Activated CD8-positive, alpha-beta T cell treated with anti-CD3 and anti-CD28 coated beads for 36 hours (primary cell): ENCODE data around the gene SEPTIN5. TPM values are rescaled to one million over a fixed set of nuclear protein-coding genes. Genes with fewer than 3 reads are reported as not detected.

Experiments
- ATAC-seq: fragments of 200-7000 bp; cut with Tn5 transposase; one replicate; pipeline ENCODE4 v1.10.0; 2021; ENCODE audit warnings: mild to moderate bottlenecking, moderate library complexity
- CTCF ChIA-PET: fragments of 350-600 bp; sonication (Branson Sonifier 250); formaldehyde crosslinking; loops from one replicate; lab custom pipeline; 2021; ENCODE audit warnings: antibody characterized with exemption; lab: Charles Lee
- POLR2A ChIA-PET: fragments of 350-600 bp; sonication (Branson Sonifier 250); formaldehyde crosslinking; loops from one replicate; lab custom pipeline; 2021; ENCODE audit warnings: antibody characterized with exemption; lab: Charles Lee
- DNase-seq: peaks from one replicate; pipeline ENCODE4 v3.0.0-alpha.2; 2020
- H3K27ac Mint-ChIP-seq: one replicate; pipeline ENCODE4 v1.8.0; 2021; ENCODE audit warnings: mild to moderate bottlenecking, mixed read lengths
- H3K27me3 Mint-ChIP-seq: one replicate; pipeline ENCODE4 v1.8.0; 2021; ENCODE audit warnings: mixed read lengths
- H3K36me3 Mint-ChIP-seq: one replicate; pipeline ENCODE4 v1.8.0; 2021; ENCODE audit warnings: low read depth, mixed read lengths
- H3K4me1 Mint-ChIP-seq: one replicate; pipeline ENCODE4 v1.8.0; 2021; ENCODE audit warnings: low read depth, mixed read lengths
- H3K4me3 Mint-ChIP-seq: one replicate; pipeline ENCODE4 v1.8.0; 2021; ENCODE audit warnings: mild to moderate bottlenecking, moderate library complexity, mixed read lengths
- H3K9me3 Mint-ChIP-seq: one replicate; pipeline ENCODE4 v1.8.0; 2021; ENCODE audit warnings: mixed read lengths
- CTCF ChIP-seq: fragments of 200-600 bp; IDR thresholded peaks from one replicate; pipeline ENCODE4 v1.8.0; 2022; ENCODE audit warnings: antibody characterized with exemption, mild to moderate bottlenecking
- intact Hi-C: fragments of 100-400 bp; cut with micrococcal nuclease; formaldehyde crosslinking; loops from one replicate; pipeline ENCODE4 v1.10.0; 2022
- total RNA-seq, 2 experiments: library from RNA; stranded (reverse); gene quantifications; one replicate each; pipeline ENCODE4 v1.2.3, GENCODE V29; 2021

Gene SEPTIN5
- total RNA-seq: 1 to 10 TPM; 1.3 to 1.5 TPM

- DNase-seq (no peak), ATAC-seq (no peak)
- Mint-ChIP-seq H3K4me1 (peaks cover 6% of the 10 kb centered on the region), H3K36me3 (no peaks in the 10 kb centered on the region), H3K27ac (no peak within 1 kb of the TSS), H3K4me3 (peak within 1 kb of the TSS; percentile 51), H3K27me3 (peaks cover 14% of the 10 kb centered on the region), H3K9me3 (no peaks in the 10 kb centered on the region)
- TF ChIP-seq CTCF: no peak
- ChIA-PET POLR2A (no interaction called here), CTCF (interaction anchor here (1.0 to 2.7 kb wide), 2 partner anchors 16 to 32 kb away, joined by 3 to 7 read pairs; no protein-coding TSS in a partner anchor)
- intact Hi-C loops: no loop called here
Measured at GRCh38 chr22:19714312-19715187, at the start of gene SEPTIN5. Gene SEPTIN5, plus strand, starts transcription at chr22:19714503. Its CDS starts 86 bp downstream, at chr22:19714589.

GRCh38 chr22:19664951-19665783 is 49.1 kb upstream of the SEPTIN5 start:
- DNase-seq (no peak), ATAC-seq (no peak)
- POLR2A ChIA-PET: no interaction called here
- H3K4me1 Mint-ChIP-seq: no peaks in the 10 kb centered on the region
- no peak overlapping the region for H3K4me3 Mint-ChIP-seq
- no peak for TF ChIP-seq CTCF
- no peaks in the 10 kb centered on the region for H3K9me3 Mint-ChIP-seq
- H3K27me3 Mint-ChIP-seq: peaks cover 1% of the 10 kb centered on the region
- CTCF ChIA-PET: interaction anchor here (0.9 kb wide), 1 partner anchor 245 kb away, joined by 3 read pairs; no protein-coding TSS in a partner anchor
- intact Hi-C loops: no loop called here
- no peak overlapping the region for H3K27ac Mint-ChIP-seq
- no peaks in the 10 kb centered on the region for H3K36me3 Mint-ChIP-seq

- H3K27me3 Mint-ChIP-seq: peaks cover 1% of the 10 kb centered on the region
- H3K9me3 Mint-ChIP-seq: no peaks in the 10 kb centered on the region
- no peak overlapping the region for H3K4me3 Mint-ChIP-seq
- H3K27ac Mint-ChIP-seq: no peak overlapping the region
- H3K4me1 Mint-ChIP-seq: no peaks in the 10 kb centered on the region
- no peak for TF ChIP-seq CTCF
- intact Hi-C loops: no loop called here
- DNase-seq (no peak), ATAC-seq (no peak)
- CTCF ChIA-PET: interaction anchor here (0.9 kb wide), 1 partner anchor 244 kb away, joined by 3 read pairs; no protein-coding TSS in a partner anchor
- POLR2A ChIA-PET: no interaction called here
- no peaks in the 10 kb centered on the region for H3K36me3 Mint-ChIP-seq
Measured at GRCh38 chr22:19665784-19666672, 48.3 kb upstream of the SEPTIN5 start.

GRCh38 chr22:19666673-19667593 is 47.4 kb upstream of the SEPTIN5 start:
- DNase-seq (no peak), ATAC-seq (no peak)
- Mint-ChIP-seq H3K4me3 (no peak overlapping the region), H3K27ac (no peak overlapping the region), H3K4me1 (no peaks in the 10 kb centered on the region), H3K36me3 (no peaks in the 10 kb centered on the region), H3K27me3 (peaks cover 1% of the 10 kb centered on the region), H3K9me3 (no peaks in the 10 kb centered on the region)
- intact Hi-C loops: no loop called here
- no peak for TF ChIP-seq CTCF
- ChIA-PET POLR2A (no interaction called here), CTCF (no interaction called here)
